CD4-positive, CD25-positive, alpha-beta regulatory T cell (primary cell): ENCODE measurements around the gene ARID5A. TPM values are rescaled to one million over a fixed set of nuclear protein-coding genes. Genes with fewer than 3 reads are reported as not detected.
"Not testable (repeated sequence)": the region's sequence is repeated elsewhere in the genome, so short reads cannot be mapped to it uniquely, and the experiment has no call there.

Experiments
- ATAC-seq, 2 donors: fragments of 150-1000 bp; cut with Tn5 transposase; one replicate each; pipeline ENCODE4 v1.10.0; 2021; ENCODE audit warnings: low read depth in 2 of 2, moderate number of reproducible peaks in 2 of 2, moderate library complexity in 1 of 2
- DNase-seq, 3 donors: peaks; one replicate each; pipeline versions ENCODE4 v3.0.0 to v3.0.0-alpha.2; 2012 to 2022; ENCODE audit warnings: mixed read lengths in 1 of 3
- H3K27ac ChIP-seq: one replicate; pipeline ENCODE4 v1.7.0; 2013; ENCODE audit warnings: mild to moderate bottlenecking, low read length; ENCODE audit not compliant: insufficient read depth, poor library complexity, severe bottlenecking
- H3K27me3 ChIP-seq: one replicate; pipeline ENCODE4 v1.7.0; 2013; ENCODE audit warnings: low read length; ENCODE audit not compliant: control insufficient read depth, insufficient read depth
- H3K36me3 ChIP-seq: one replicate; pipeline ENCODE4 v1.7.0; 2013; ENCODE audit warnings: mild to moderate bottlenecking, low read length, moderate library complexity; ENCODE audit not compliant: control insufficient read depth, insufficient read depth
- H3K4me1 ChIP-seq: 2 replicates; pipeline ENCODE4 v1.7.0; 2013; ENCODE audit warnings: mild to moderate bottlenecking, low read length; ENCODE audit not compliant: insufficient read depth, control insufficient read depth, poor library complexity, severe bottlenecking
- H3K4me3 ChIP-seq: one replicate; pipeline ENCODE4 v1.7.0; 2013; ENCODE audit warnings: low read depth, mild to moderate bottlenecking, low read length, moderate library complexity
- H3K9me3 ChIP-seq, 2 experiments: 1 replicate in 1 of 2; 2 replicates in 1 of 2; pipeline ENCODE4 v1.7.0; 2013; ENCODE audit warnings: low read length in 2 of 2, mild to moderate bottlenecking in 1 of 2, moderate library complexity in 1 of 2; ENCODE audit not compliant: control insufficient read depth in 2 of 2
- H3K27ac Mint-ChIP-seq, 3 donors: one replicate each; pipeline ENCODE4 v1.8.0; 2020 to 2022; ENCODE audit warnings: mild to moderate bottlenecking in 3 of 3, mixed read lengths in 3 of 3, moderate library complexity in 2 of 3
- H3K27me3 Mint-ChIP-seq: one replicate; pipeline ENCODE4 v1.8.0; 2022; ENCODE audit warnings: mild to moderate bottlenecking, mixed read lengths
- H3K36me3 Mint-ChIP-seq: one replicate; pipeline ENCODE4 v1.8.0; 2020; ENCODE audit warnings: mixed read lengths
- H3K4me1 Mint-ChIP-seq, 4 donors: one replicate each; pipeline ENCODE4 v1.8.0; 2020 to 2022; ENCODE audit warnings: mixed read lengths in 4 of 4, mild to moderate bottlenecking in 1 of 4
- H3K4me3 Mint-ChIP-seq, 4 donors: one replicate each; pipeline ENCODE4 v1.8.0; 2020 to 2022; ENCODE audit warnings: mild to moderate bottlenecking in 4 of 4, mixed read lengths in 4 of 4, moderate library complexity in 3 of 4
- H3K9me3 Mint-ChIP-seq, 7 donors: one replicate each; pipeline ENCODE4 v1.8.0; 2020 to 2022; ENCODE audit warnings: mixed read lengths in 7 of 7, mild to moderate bottlenecking in 3 of 7, moderate library complexity in 2 of 7
- polyA plus RNA-seq, 4 donors: library from polyadenylated mRNA; unstranded; fragments of 300-500 nt; fragmentation: Illumina TruSeq; gene quantifications; one replicate each; pipeline ENCODE4 v1.2.3, GENCODE V29; 2021
- total RNA-seq: library from RNA; stranded (reverse); gene quantifications from one replicate; pipeline ENCODE4 v1.2.3, GENCODE V29; 2022

ARID5A gene
- total and polyA plus RNA-seq, 5 donors from 2014 or later: 63.5 to 180 (median 82.1) TPM

GRCh38 chr2:96552315-96553175, 16.0 kb downstream of the ARID5A start:
- H3K9me3 Mint-ChIP-seq: peaks cover 0 to 1% (median 0%) of the 10 kb centered on the region in 7 donors
- no peak overlapping the region for H3K27ac ChIP-seq
- ATAC-seq: peak in 1 of 2 donors; percentile 6

GRCh38 chr2:96553176-96553956, 16.8 kb downstream of the ARID5A start:
- peaks cover 0 to 26% (median 10%) of the 10 kb centered on the region in 4 donors for H3K4me1 Mint-ChIP-seq
- H3K36me3 Mint-ChIP-seq: no peaks in the 10 kb centered on the region
- H3K4me3 Mint-ChIP-seq: peak overlapping the region in 2 of 4 donors; percentile 19 to 64
- peak overlapping the region; percentile 55 to 92 (median 78) for H3K27ac Mint-ChIP-seq
- ATAC-seq: peak; percentile 2 to 5
- Histone ChIP-seq H3K27ac (no peak overlapping the region), H3K9me3 (no peaks in the 10 kb centered on the region), H3K36me3 (peaks cover 37% of the 10 kb centered on the region), H3K4me1 (peaks cover 13% of the 10 kb centered on the region), H3K27me3 (no peaks in the 10 kb centered on the region), H3K4me3 (no peak overlapping the region)
- H3K27me3 Mint-ChIP-seq: no peaks in the 10 kb centered on the region
- no peak for DNase-seq
- H3K9me3 Mint-ChIP-seq: peaks cover 0 to 1% (median 0%) of the 10 kb centered on the region in 7 donors

More at GRCh38 chr2:96552315-96553175, 16.0 kb downstream of the ARID5A start:
- H3K4me3 Mint-ChIP-seq: peak overlapping the region in 2 of 4 donors; percentile 19 to 57
- H3K36me3 Mint-ChIP-seq: no peaks in the 10 kb centered on the region
- peaks cover 0 to 31% (median 12%) of the 10 kb centered on the region in 4 donors for H3K4me1 Mint-ChIP-seq
- H3K27me3 Mint-ChIP-seq: no peaks in the 10 kb centered on the region
- no peaks in the 10 kb centered on the region for H3K9me3 ChIP-seq
- H3K4me3 ChIP-seq: no peak overlapping the region
- DNase-seq: no peak
- H3K27me3 ChIP-seq: no peaks in the 10 kb centered on the region
- peaks cover 13% of the 10 kb centered on the region for H3K4me1 ChIP-seq
- H3K36me3 ChIP-seq: peaks cover 43% of the 10 kb centered on the region
- peak overlapping the region in 2 of 3 donors; percentile 78 to 92 for H3K27ac Mint-ChIP-seq

- peaks cover 13% of the 10 kb centered on the region for H3K4me1 ChIP-seq
- not testable (repeated sequence) for DNase-seq, H3K9me3 ChIP-seq, ATAC-seq, H3K4me3 ChIP-seq, H3K27me3 Mint-ChIP-seq, H3K9me3 Mint-ChIP-seq, H3K27me3 ChIP-seq, H3K27ac ChIP-seq, H3K36me3 Mint-ChIP-seq
- H3K36me3 ChIP-seq: peaks cover 31% of the 10 kb centered on the region
- Mint-ChIP-seq H3K4me1 (peaks cover 0 to 26% (median 10%) of the 10 kb centered on the region in 4 donors), H3K27ac (peak overlapping the region in 1 of 3 donors; percentile 55), H3K4me3 (peak overlapping the region in 1 of 4 donors; percentile 64)
These were observed 17.4 kb downstream of the ARID5A start for GRCh38 chr2:96553957-96554292.

- Mint-ChIP-seq H3K4me3 (peak overlapping the region in 1 of 4 donors; percentile 64), H3K27ac (peak overlapping the region in 2 of 3 donors; percentile 32 to 55), H3K27me3 (peaks cover 4% of the 10 kb centered on the region), H3K9me3 (peaks cover 0 to 1% (median 0%) of the 10 kb centered on the region in 7 donors), H3K36me3 (no peaks in the 10 kb centered on the region), H3K4me1 (peaks cover 0 to 26% (median 10%) of the 10 kb centered on the region in 4 donors)
- DNase-seq (peak; percentile 57 to 79 (median 77)), ATAC-seq (peak; percentile 41 to 54)
- no peak overlapping the region for H3K4me3 ChIP-seq
- H3K27me3 ChIP-seq: no peaks in the 10 kb centered on the region
- H3K9me3 ChIP-seq: no peaks in the 10 kb centered on the region
- H3K36me3 ChIP-seq: peaks cover 25% of the 10 kb centered on the region
- H3K27ac ChIP-seq: no peak overlapping the region
- H3K4me1 ChIP-seq: peaks cover 13% of the 10 kb centered on the region
These were observed 18.0 kb downstream of the ARID5A start for GRCh38 chr2:96554293-96555145.

- Mint-ChIP-seq H3K4me1 (peaks cover 0 to 26% (median 10%) of the 10 kb centered on the region in 4 donors), H3K27me3 (peaks cover 5% of the 10 kb centered on the region), H3K27ac (peak overlapping the region in 1 of 3 donors; percentile 32), H3K9me3 (peaks cover 0 to 1% (median 0%) of the 10 kb centered on the region in 7 donors), H3K4me3 (no peak overlapping the region), H3K36me3 (no peaks in the 10 kb centered on the region)
- no peak overlapping the region for H3K4me3 ChIP-seq
- H3K36me3 ChIP-seq: peaks cover 23% of the 10 kb centered on the region
- no peaks in the 10 kb centered on the region for H3K27me3 ChIP-seq
- no peaks in the 10 kb centered on the region for H3K9me3 ChIP-seq
- H3K27ac ChIP-seq: no peak overlapping the region
- DNase-seq (no peak), ATAC-seq (no peak)
- peaks cover 13% of the 10 kb centered on the region for H3K4me1 ChIP-seq
These were observed 18.6 kb downstream of the ARID5A start for GRCh38 chr2:96555146-96555610.

GRCh38 chr2:96556441-96557330, 20.1 kb downstream of the ARID5A start:
- Mint-ChIP-seq H3K4me3 (no peak overlapping the region), H3K27me3 (peaks cover 5% of the 10 kb centered on the region), H3K9me3 (peaks cover 0 to 1% (median 0%) of the 10 kb centered on the region in 7 donors), H3K27ac (peak overlapping the region in 1 of 3 donors; percentile 62), H3K36me3 (no peaks in the 10 kb centered on the region), H3K4me1 (peaks cover 0 to 26% (median 10%) of the 10 kb centered on the region in 4 donors)
- Histone ChIP-seq H3K27ac (no peak overlapping the region), H3K4me3 (no peak overlapping the region), H3K27me3 (no peaks in the 10 kb centered on the region), H3K4me1 (peaks cover 13% of the 10 kb centered on the region), H3K36me3 (peaks cover 9% of the 10 kb centered on the region), H3K9me3 (no peaks in the 10 kb centered on the region)
- peak in 1 of 3 donors; percentile 28 for DNase-seq
- ATAC-seq: peak; percentile 9 to 33
